Osteocyte (in vitro differentiated cells): ENCODE measurements around the gene KCNH8. TPM values are rescaled to one million over a fixed set of nuclear protein-coding genes. Genes with fewer than 3 reads are reported as not detected.

ENCODE experiments used
- DNase-seq: peaks from one replicate; pipeline ENCODE4 v3.0.0; 2021; ENCODE audit warnings: mixed read lengths; ENCODE audit not compliant: unreplicated experiment; ENCODE audit errors: extremely low spot score
- H3K27ac Mint-ChIP-seq: one replicate; pipeline ENCODE4 v1.8.0; 2021; ENCODE audit warnings: mild to moderate bottlenecking, mixed read lengths; ENCODE audit not compliant: unreplicated experiment
- H3K27me3 Mint-ChIP-seq: one replicate; pipeline ENCODE4 v1.8.0; 2021; ENCODE audit warnings: mixed read lengths; ENCODE audit not compliant: unreplicated experiment
- H3K36me3 Mint-ChIP-seq: one replicate; pipeline ENCODE4 v1.8.0; 2021; ENCODE audit warnings: mixed read lengths; ENCODE audit not compliant: unreplicated experiment
- H3K4me1 Mint-ChIP-seq: one replicate; pipeline ENCODE4 v1.8.0; 2021; ENCODE audit warnings: mixed read lengths; ENCODE audit not compliant: unreplicated experiment
- H3K4me3 Mint-ChIP-seq: one replicate; pipeline ENCODE4 v1.8.0; 2021; ENCODE audit warnings: mild to moderate bottlenecking, moderate library complexity, mixed read lengths; ENCODE audit not compliant: unreplicated experiment
- H3K9me3 Mint-ChIP-seq: one replicate; pipeline ENCODE4 v1.8.0; 2021; ENCODE audit warnings: mixed read lengths; ENCODE audit not compliant: unreplicated experiment
- total RNA-seq: library from RNA; stranded (reverse); gene quantifications from 2 replicates; pipeline ENCODE4 v1.2.1, GENCODE V29; 2021
- TF ChIP-seq, protein P1 (sequence below): fragments of 200-600 bp; sonication (generic); IDR thresholded peaks from 2 replicates; pipeline ENCODE4 v1.5.0; 2021; ENCODE audit warnings: antibody characterized with exemption, mild to moderate bottlenecking, moderate library complexity

KCNH8 gene
- total RNA-seq, 1 donor from 2014 or later, result not detected

DNA sequence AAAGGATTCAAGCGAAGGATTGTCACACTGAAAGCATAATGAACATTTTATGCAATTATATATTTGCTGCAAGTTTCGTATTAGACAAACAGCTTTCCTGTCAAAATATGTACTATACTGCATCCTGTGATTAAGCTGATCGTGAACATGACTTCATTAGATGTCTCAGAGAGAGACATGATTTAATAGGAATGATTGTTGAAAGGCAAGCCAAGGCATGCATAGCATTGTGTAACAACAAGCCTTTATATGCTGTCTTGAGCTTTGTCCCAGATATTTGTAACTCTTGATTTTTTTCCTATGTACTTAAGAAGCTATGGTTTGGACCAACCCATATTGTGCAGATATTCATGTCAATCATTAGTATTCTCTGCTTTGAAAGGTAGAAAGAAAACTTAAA lies 309.1 kb downstream of the KCNH8 start:
- Mint-ChIP-seq H3K36me3 (no peaks in the 10 kb centered on the region), H3K4me3 (no peak overlapping the region), H3K27ac (no peak overlapping the region), H3K27me3 (no peaks in the 10 kb centered on the region), H3K4me1 (no peaks in the 10 kb centered on the region), H3K9me3 (peaks cover 3% of the 10 kb centered on the region)
- TF ChIP-seq, protein P1, sequence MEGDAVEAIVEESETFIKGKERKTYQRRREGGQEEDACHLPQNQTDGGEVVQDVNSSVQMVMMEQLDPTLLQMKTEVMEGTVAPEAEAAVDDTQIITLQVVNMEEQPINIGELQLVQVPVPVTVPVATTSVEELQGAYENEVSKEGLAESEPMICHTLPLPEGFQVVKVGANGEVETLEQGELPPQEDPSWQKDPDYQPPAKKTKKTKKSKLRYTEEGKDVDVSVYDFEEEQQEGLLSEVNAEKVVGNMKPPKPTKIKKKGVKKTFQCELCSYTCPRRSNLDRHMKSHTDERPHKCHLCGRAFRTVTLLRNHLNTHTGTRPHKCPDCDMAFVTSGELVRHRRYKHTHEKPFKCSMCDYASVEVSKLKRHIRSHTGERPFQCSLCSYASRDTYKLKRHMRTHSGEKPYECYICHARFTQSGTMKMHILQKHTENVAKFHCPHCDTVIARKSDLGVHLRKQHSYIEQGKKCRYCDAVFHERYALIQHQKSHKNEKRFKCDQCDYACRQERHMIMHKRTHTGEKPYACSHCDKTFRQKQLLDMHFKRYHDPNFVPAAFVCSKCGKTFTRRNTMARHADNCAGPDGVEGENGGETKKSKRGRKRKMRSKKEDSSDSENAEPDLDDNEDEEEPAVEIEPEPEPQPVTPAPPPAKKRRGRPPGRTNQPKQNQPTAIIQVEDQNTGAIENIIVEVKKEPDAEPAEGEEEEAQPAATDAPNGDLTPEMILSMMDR, result no peak
- no peak for DNase-seq

DNA sequence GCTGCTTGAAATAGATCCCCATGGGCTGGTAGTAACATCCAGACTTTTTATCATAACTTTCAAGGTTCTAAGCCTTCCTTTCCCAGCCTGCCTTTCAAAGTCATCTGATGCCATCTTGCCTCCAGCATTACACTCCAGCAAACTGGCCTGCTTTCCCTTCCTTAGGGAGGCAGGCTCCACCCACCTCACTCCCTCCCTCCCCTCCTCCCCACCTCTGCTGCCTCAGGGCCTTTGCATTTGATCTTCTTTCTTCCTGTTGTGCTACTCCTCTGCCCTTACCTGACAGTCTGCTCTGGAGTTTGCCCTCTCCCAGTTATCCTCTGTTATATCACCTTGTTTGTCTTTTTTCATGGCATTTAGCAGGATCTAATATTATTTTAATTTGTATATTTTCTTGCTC lies 319.5 kb downstream of the KCNH8 start:
- TF ChIP-seq, protein P1, result no peak
- no peak for DNase-seq
- H3K4me3 Mint-ChIP-seq, result no peak overlapping the region
- no peaks in the 10 kb centered on the region for H3K27me3 Mint-ChIP-seq
- H3K4me1 Mint-ChIP-seq, result no peaks in the 10 kb centered on the region
- no peak overlapping the region for H3K27ac Mint-ChIP-seq
- H3K36me3 Mint-ChIP-seq, result no peaks in the 10 kb centered on the region
- peaks cover 32% of the 10 kb centered on the region for H3K9me3 Mint-ChIP-seq

DNA sequence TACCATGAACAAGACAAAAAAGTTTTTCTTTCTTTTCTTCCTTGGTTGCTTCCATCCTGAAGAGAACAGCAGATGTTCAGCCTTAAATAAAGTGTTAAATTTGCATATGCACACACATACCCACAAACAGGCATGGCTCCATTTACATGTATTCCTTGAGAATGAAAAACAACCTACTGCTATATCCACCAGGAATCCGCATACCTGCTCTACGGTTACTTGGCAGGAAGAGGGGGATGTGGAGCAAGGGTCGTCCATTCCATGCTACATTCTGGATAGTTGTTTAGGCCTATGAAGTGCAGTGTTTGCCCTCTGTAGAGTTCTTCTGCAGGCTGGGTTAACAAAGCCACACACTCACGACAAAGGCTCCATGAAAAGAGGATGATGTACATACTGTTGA lies 322.8 kb downstream of the KCNH8 start:
- Mint-ChIP-seq H3K27ac (no peak overlapping the region), H3K36me3 (no peaks in the 10 kb centered on the region), H3K4me1 (no peaks in the 10 kb centered on the region), H3K27me3 (no peaks in the 10 kb centered on the region), H3K9me3 (peaks cover 15% of the 10 kb centered on the region), H3K4me3 (no peak overlapping the region)
- TF ChIP-seq, protein P1, result no peak
- DNase-seq, result no peak

DNA sequence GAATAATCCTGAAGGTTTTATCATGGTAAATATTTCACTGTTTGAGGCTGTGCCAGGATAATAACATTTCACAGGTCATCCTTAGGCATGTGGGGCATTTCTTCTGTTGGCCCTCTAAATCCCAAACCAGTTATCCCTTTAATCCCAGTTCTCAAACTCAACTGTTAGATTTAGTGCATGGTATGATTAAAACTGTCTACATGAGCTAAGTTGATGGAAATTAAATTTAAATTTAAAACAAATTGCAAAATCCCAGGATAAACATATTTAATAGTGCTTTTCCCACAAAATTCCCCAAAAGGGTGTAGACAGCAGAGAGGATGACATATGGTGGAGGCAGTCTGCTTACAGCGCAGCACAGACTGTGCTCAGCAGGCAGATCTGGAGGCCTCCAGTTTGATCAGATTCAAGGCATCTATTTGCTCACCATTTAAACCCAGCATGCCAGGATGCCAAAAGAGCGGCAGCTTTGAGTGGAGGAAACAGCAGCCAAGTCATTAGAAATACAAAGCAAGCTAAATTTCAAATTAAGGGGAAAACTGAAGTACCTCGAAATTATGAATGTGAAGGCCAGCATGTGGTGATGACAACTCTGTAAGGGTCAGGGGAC lies 325.8 kb downstream of the KCNH8 start:
- Mint-ChIP-seq H3K36me3 (no peaks in the 10 kb centered on the region), H3K27me3 (no peaks in the 10 kb centered on the region), H3K9me3 (peaks cover 7% of the 10 kb centered on the region), H3K4me1 (no peaks in the 10 kb centered on the region), H3K27ac (no peak overlapping the region), H3K4me3 (no peak overlapping the region)
- no peak for DNase-seq
- TF ChIP-seq, protein P1, result no peak

DNA sequence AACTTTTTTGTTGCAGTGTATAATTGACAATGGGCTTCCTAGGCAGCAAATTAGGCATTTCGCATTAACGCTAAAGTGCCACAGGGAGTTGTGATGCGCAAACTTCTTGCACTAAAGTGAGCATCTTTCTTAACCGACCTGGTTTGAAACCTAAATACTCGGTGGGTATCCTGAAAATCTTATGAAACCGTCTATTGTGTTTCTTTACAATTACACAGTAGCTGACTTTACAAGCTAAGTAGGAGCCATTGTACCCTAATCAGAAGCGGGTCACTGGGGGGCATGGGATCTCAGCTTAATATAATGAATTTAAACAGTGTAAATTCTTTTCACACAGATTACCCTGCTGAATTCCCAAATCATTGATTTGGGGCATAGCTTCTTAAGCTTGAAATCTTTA lies 328.0 kb downstream of the KCNH8 start:
- DNase-seq, result no peak
- H3K4me3 Mint-ChIP-seq, result no peak overlapping the region
- no peaks in the 10 kb centered on the region for H3K27me3 Mint-ChIP-seq
- no peaks in the 10 kb centered on the region for H3K4me1 Mint-ChIP-seq
- H3K9me3 Mint-ChIP-seq, result peaks cover 7% of the 10 kb centered on the region
- H3K27ac Mint-ChIP-seq, result no peak overlapping the region
- H3K36me3 Mint-ChIP-seq, result no peaks in the 10 kb centered on the region
- TF ChIP-seq, protein P1, result no peak
